GM19324 (cell line): ENCODE results near the gene TAGLN3.
A peak's percentile ranks its signal among the peaks of the same experiment; 100 is the strongest.

Experiments
- ATAC-seq: cut with Tn5 transposase; IDR thresholded peaks from one replicate; pipeline ENCODE4 v1.9.1; 2021; ENCODE audit warnings: mild to moderate bottlenecking, moderate library complexity; ENCODE audit not compliant: unreplicated experiment, low FRiP score

The TAGLN3 gene

DNA sequence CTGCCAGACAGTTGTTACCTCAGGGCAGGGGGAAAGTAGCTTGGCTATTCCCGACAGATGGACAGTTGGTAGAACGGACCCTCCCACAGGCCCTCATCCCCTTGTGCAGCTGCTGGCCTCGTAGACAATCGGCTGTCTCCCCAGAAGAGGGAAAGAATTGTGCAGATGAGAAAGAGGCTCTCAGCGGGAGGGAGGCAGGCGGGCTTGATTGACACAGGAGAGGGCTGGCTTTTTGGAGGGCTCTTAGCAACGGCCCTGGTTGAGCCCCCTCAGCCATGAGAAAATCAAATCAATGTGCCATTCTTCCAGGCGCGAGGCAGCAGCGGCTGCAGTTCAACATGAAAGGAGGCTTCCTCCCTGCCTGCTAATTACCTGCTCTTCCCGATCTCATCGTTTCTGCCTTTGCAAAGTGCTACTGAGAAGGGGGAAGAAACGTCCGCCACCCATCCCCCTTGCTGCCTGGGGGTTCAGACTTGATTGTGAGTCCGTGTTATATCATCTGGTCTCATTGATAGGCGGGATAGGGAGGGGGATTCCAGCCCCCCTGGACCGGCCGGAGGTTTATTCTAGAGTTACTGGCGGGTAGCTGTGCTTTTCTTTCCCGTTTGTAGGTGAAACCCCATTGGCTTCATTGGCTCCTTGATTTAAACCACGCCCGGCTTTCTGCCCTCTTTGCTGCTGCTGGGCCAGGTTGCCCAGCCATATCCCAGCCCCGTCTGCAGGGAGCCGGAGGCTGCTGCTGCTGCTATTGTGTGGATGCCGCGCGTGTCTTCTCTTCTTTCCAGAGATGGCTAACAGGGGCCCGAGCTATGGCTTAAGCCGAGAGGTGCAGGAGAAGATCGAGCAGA lies at the start of gene TAGLN3:
Gene TAGLN3 (plus strand): TSS at position 287 of the 848 bp plus-strand sequence. CDS start 501 bp downstream, at position 788.
- ATAC-seq = no peak

GRCh38 chr3:111949712-111950111 lies 49.0 kb upstream of the TAGLN3 start:
- ATAC-seq = no peak

GRCh38 chr3:111951032-111951431 lies 47.7 kb upstream of the TAGLN3 start:
- ATAC-seq = no peak

- ATAC-seq = no peak
Measured at GRCh38 chr3:111952086-111952485, 46.6 kb upstream of the TAGLN3 start.

GRCh38 chr3:111952866-111953450 lies 45.8 kb upstream of the TAGLN3 start:
- ATAC-seq = no peak

DNA sequence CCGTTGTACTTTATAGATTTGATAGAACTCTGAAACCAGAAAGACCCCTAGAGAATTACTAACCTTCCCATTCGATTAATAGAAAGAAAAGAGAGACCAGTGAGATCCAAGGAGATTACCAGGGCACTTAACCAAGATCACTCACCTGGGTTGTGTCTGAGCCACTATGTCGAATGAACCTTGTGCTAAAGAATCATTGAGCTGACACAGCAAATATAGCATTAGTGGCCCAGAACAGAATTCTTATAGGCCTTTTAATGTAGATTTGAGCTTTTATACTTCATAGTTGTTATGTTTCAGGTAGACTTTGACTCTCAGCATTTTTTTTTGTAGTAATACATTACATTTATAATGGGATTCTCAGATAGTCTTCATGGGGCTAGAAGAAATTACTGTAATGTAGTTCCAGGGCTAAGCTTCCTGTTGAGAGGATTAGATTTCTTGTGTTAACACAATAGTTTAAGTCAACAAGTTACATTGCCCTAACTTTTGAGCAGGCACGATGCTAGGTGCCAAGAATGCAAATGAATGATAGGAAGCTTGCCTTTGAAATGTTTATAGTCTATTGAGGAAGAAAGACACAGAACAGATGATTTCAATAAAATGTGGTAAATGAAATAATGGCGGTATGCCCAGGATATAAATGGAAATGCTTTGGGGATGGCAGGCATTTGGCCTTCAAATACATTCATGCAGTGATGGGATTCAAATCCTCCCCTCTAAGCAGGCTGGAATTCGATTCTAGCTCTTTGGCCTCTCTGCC lies 44.3 kb upstream of the TAGLN3 start:
- ATAC-seq = no peak

- ATAC-seq = no peak
Measured at GRCh38 chr3:111955876-111956275, 42.8 kb upstream of the TAGLN3 start.

- ATAC-seq = no peak
Measured at GRCh38 chr3:111956449-111956848, 42.3 kb upstream of the TAGLN3 start.

GRCh38 chr3:111956995-111957734 lies 41.6 kb upstream of the TAGLN3 start:
- no peak for ATAC-seq

- no peak for ATAC-seq
Measured at GRCh38 chr3:111961461-111962164, 37.1 kb upstream of the TAGLN3 start.

GRCh38 chr3:111963424-111963823 lies 35.3 kb upstream of the TAGLN3 start:
- ATAC-seq = no peak

- no peak for ATAC-seq
Measured at GRCh38 chr3:111965484-111965883, 33.2 kb upstream of the TAGLN3 start.

GRCh38 chr3:111967068-111967467 lies 31.7 kb upstream of the TAGLN3 start:
- ATAC-seq = no peak

GRCh38 chr3:111967651-111968274 lies 31.0 kb upstream of the TAGLN3 start:
- ATAC-seq = peak; percentile 78

GRCh38 chr3:111968319-111969054 lies 30.2 kb upstream of the TAGLN3 start:
- ATAC-seq = no peak

- ATAC-seq = no peak
Measured at GRCh38 chr3:111970376-111970775, 28.3 kb upstream of the TAGLN3 start.

- ATAC-seq = no peak
Measured at GRCh38 chr3:111971533-111972130, 27.1 kb upstream of the TAGLN3 start.

DNA sequence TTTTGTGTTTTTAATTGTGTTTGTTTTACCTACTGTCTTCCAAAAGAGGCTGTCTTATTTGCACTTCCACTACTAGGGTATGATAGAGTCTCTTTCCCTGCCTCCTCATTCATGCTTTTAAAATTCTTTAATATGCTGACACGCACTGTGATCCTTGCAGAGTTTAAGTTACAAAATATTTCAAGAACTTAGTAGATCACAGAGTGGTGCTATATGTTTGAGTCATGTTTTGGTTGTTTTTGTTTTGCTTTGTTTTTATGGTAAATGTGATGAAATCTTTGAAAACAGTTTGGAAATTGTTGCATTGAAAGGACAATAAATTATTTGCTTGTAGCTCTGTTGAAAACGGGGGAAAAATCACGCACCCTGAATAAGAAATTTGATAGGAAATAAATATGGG lies 25.8 kb upstream of the TAGLN3 start:
- no peak for ATAC-seq
